Fibroblast of lung (primary cell): ENCODE measurements around the gene GOPC.

Source experiments
- EZH2 ChIP-seq: IDR thresholded peaks from 2 replicates; pipeline ENCODE4 v1.5.1; 2012; ENCODE audit warnings: low read length, control low read depth, mild to moderate bottlenecking; ENCODE audit errors: missing control alignments
- TF ChIP-seq, protein P1 (sequence below), 2 donors: IDR thresholded peaks in 1 of 2; conservative IDR thresholded peaks in 1 of 2; 1 replicate in 1 of 2; 2 replicates in 1 of 2; pipeline ENCODE4 v1.5.1; 2011 to 2012; ENCODE audit warnings: low read length in 2 of 2, control low read depth in 1 of 2, inconsistent platforms in 1 of 2, low read depth in 1 of 2, mild to moderate bottlenecking in 1 of 2

DNA sequence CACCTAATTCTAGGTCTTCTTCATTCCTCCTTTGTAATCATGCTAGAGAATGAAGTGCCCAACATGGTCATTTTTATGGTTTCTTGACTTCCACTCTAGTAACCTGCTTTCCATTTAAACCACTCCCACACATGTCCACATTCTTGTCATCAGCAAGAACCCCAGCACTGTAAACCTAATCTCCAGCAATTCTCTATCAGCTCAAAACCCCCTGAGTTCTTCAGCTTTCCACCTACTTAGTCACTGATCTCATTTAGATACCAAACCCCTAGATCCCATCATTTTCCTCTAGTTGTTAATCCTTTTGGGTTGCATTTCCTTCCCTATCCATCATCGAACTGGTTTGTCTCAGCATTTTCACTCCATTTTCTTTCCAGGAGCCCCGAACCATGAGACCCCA is 49.7 kb downstream of the GOPC start:
- no peak for TF ChIP-seq EZH2
- TF ChIP-seq, protein P1, sequence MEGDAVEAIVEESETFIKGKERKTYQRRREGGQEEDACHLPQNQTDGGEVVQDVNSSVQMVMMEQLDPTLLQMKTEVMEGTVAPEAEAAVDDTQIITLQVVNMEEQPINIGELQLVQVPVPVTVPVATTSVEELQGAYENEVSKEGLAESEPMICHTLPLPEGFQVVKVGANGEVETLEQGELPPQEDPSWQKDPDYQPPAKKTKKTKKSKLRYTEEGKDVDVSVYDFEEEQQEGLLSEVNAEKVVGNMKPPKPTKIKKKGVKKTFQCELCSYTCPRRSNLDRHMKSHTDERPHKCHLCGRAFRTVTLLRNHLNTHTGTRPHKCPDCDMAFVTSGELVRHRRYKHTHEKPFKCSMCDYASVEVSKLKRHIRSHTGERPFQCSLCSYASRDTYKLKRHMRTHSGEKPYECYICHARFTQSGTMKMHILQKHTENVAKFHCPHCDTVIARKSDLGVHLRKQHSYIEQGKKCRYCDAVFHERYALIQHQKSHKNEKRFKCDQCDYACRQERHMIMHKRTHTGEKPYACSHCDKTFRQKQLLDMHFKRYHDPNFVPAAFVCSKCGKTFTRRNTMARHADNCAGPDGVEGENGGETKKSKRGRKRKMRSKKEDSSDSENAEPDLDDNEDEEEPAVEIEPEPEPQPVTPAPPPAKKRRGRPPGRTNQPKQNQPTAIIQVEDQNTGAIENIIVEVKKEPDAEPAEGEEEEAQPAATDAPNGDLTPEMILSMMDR (conservative IDR thresholded peaks at IDR 0.05 in 1 of 2, IDR thresholded peaks at IDR 0.05 in 1 of 2; ENCODE audit: low read depth in 1 of 2, low read length in 2 of 2), result no peak
